Ureter (tissue), 1 donor: ENCODE data around the gene HSF4. TPM values are rescaled to one million over a fixed set of nuclear protein-coding genes. Genes with fewer than 3 reads are reported as not detected.

ENCODE experiments used
- DNase-seq: peaks from one replicate; pipeline ENCODE4 v3.0.0-alpha.2; 2020; ENCODE audit warnings: low spot score
- total RNA-seq: library from RNA; stranded (reverse); gene quantifications from one replicate; pipeline ENCODE4 v1.2.4, GENCODE V29; 2023
- donor health status: DM: yes; HTN: yes; CAD: no.

Gene HSF4
- total RNA-seq, 1 donor from 2014 or later = 52.0 TPM

DNA sequence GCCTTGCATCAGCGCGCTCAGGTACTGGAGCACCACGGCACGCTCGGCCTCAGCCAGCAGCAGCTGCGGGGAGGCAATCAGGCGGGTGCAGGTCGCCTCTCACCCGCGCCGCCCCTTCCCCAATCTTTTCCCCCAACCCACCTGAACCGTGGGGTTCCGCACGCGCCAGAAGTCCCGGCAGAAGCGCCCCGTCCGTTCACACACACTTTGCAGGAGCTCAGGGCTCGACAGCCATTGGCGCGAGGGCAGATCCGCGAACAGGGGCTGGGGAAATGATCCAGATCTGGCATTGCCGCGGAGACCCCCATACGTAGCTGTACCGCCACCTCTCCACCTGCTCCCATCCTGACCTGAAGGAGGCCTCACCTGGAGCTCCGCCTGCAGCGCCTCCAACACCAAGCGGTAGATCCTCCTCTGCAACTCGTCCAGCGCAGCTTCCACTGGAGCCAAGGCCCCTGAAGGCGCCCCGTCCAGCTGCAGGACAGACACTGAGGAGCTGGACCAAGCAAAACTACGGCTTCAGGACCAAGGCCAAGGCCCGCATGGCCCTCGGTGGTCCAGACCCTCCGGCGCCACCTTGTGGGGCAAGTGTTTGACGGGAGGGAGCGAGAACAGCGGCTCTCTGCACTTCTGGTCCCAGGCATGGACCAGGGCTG, 20.6 kb downstream of the HSF4 start:
- DNase-seq = peak; percentile 93

DNA sequence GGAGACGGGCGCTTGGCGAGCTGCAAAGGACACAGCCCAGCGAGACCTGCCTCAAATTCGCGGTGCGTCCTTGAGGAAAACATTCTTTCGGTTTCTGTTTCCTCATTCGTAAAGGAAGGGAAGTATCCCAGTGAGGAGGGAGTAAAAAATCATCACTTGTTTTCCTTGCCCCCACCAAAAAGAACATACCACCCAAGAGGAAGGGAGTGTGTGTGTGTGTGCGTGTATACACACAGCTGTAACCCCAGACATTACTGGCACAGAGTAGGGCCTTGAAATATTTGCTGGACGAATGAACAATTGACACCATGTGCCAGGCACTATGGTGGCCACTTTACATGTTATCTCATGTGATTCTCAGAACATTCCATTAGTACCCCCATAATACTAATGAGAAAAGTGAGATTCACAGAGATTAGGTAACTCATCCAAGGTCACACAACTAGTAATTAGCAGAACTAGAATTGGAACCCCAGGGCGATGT, 21.1 kb downstream of the HSF4 start:
- no peak for DNase-seq

DNA sequence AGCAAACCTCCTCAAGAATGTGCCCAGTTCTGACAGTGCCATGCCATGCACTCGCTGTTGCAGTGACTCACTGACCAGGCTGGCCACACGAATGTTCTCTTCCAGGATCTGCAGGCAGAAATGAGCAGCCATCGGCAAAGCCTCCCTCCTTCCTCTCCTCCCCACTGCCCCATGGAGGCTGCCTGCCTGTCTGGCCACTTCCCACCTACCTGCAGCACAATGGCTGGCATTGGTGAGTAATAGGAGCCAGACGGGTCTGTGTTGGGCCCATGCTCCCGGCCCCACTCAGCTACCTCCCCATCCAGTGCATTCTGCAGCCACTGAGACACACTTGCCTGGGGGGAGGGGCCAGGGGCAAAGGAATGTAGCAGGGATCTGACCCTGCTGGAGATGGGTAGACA, 22.0 kb downstream of the HSF4 start:
- DNase-seq = no peak

DNA sequence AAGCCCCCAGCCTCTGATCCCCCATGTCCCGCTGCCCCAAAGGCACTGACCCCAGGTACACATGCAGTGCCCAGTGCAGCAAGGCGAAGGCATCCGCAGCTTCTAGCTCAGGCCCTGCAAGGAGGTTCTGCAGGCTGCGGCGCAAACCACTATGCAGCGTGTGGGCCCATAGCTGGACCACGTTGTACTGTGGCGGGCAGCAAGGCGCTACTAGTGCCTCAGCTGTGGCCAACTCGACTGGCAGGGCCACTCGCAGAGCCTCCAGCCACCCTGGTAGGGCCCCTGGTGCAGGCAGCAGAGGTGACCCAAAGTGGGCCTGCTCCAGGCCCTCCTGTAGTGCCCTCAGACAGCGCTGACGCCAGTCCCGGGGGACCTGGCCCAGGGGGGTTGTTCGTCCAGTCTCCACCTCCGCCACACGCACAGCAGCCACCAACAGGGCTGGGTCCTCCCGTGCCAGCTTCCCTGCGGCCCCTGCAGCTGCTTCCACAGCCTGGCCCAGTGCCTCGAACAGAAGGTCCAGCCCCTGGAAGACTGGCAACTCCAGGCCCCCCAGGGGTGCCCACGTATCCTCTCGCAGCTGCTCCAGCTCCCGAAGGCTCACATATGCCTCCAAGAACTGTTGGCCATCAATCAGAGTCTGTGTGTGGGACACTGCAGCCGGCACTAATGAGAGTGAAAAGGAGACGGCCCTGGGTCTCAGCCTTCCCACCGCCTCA, 22.8 kb downstream of the HSF4 start:
- DNase-seq = no peak

DNA sequence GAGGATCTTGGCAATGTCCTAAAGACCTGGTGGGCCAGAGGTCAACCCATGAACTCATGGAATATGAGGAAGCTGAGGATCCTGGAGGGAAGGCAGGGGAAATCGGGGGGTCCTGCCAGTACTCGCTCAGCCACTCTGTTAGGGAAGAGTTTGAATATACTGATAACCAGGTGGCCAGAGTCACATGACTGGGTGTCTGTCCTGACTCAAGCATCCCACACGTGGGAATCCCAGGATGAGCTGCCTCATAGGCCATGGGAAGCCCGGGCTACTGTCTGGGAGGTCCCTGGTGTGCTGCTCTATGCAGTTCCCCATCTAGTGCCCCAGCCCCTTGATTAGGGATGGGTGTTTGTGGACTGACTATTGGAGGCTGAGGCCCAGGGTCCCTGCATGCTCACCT, 23.8 kb downstream of the HSF4 start:
- no peak for DNase-seq

DNA sequence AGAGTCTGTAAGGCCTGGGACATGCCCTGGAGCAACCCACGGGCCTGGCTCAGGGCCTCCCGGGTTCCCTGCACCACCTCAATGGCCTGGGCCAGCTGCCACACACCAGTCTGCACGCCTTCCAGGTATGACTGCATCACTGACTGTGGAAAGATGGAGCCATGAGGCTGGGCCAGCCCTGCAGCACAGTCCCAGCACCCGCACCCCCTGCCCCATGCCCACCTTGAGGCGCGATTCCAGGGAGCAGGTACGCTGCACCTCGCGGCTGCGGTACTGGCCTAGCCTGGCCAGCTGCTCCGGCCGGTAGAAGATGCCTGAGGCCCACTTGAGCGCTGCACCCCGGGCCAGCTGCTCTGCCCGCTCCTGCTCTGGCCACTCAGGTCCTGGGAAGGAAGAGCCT, 24.3 kb downstream of the HSF4 start:
- DNase-seq = no peak

DNA sequence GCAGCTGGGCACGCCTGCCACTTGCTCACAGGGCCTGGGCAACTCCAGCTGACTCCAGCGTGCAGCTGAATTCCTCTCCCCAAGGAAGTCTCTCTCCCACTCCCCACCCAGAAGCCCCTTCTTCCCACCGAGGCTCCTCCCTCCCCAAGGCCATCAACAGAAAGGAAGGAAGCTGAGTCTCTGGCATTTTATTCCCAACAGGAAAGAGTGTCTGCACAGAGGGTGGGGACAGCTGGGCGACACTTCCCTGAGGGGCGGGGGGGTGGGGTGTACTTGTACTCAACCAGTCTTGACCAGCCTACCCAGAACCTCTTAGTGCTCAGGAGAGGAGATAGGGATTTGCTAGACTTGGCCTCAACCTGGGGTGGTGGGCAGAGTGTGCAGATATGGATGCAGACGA, 25.5 kb downstream of the HSF4 start, which contains the start of gene EXOC3L1:
TSS of gene EXOC3L1 (minus strand) at position 96 of the 400 bp plus-strand sequence. CDS start 460 bp downstream, outside the sequence.
- DNase-seq = no peak

DNA sequence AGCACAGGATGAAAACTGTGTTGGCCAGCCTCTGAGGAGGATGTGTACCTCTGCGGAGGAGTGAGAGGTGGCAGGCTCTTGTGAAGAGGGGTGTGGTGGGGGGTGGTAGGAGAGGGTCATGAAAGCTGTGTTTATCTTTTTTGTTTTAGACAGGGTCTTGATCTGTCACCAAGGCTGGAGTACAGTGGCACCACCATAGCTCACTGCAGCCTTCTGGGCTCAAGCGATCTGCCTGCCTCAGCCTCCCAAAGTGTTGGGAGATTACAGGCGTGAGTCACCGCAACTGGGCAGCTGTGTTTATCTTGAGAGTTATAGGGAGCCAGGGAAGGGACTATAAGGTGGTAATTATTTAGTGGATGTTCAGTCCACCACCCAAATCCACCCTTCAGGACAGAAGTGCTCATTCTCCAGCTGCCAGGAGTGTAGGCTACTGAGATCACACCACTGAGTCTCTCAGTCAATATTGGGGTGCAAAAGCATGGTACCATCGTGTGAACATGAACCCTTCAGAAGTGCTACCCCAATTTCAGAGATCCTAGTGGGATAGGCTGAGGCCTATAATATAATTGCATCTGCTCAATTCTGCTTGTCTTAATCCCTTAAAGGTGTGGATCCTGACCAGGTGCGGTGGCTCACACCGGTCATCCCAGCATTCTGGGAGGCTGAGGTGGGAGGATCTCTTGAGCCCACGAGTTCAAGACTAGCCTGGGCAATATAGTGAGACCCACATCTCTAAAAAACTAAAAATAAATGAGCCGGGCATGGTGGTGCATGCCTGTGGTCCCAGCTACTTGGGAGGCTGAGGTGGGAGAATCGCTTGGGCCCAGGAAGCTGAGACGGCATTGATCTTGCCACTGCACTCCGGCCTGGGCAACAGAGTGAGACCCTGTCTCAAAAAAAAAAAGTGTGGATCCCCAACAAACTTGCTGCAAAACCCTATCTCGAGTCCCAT, 26.2 kb downstream of the HSF4 start:
- no peak for DNase-seq

DNA sequence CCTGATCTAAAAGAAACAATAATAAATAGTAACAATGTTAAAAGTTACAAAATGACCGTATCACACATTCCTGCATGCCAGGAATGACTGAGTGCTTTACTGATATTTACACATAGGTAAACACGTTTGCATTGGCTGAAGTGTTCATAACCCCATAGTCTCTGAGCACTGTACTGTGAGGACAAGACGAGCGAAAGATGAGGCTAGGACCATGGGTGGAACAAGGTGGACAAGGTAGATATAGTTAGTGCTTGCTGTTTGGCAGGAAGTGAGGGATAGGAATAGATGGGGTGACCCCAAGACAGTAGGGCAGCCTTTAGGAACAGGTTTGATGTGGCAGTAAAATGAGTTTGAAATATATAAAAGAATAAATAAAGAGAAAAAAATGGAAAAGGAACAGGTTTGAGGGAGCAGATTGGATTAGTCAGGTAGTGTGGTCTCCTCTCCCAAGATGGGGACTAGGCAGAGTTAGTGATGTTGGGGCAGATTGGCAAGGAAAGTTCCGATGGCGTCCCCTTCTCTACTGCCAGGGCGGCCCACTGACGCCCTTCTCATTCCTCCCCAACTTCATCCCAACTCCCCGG, 27.0 kb downstream of the HSF4 start:
- no peak for DNase-seq

DNA sequence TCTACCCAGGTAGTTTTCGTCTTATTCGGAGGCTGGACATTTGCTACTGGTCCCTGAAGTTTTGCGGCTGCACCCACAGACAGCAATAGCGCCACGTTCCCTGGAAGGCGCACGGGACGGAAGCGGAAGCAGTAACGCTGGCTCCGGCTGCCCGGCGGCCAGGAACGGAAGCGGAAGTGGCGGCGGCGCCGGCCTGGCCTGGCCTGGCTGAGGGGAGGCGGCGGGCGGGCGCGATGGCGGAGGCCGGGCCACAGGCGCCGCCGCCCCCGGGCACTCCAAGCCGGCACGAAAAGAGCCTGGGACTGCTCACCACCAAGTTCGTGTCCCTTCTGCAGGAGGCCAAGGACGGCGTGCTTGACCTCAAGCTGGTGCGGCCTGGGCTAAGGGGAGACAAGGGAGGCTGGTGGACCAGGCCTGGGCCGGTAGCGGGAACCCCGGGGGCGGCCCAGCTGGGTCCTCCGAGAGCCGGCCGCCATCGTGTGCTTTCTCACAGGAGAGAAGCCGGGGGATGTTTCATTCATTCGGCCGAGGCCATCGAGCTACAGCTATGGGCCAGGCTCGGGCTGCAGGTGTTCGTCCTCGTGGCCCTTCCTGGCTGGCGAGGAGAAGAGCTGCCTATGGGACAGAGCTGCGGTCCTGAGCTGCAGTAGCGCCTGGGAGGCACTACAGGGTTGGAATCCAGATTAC, 27.6 kb downstream of the HSF4 start, which contains the start of gene E2F4:
TSS of gene E2F4 (plus strand) at position 161 of the 687 bp plus-strand sequence. CDS start at position 234, 73 bp downstream.
- peak; percentile 91 for DNase-seq

DNA sequence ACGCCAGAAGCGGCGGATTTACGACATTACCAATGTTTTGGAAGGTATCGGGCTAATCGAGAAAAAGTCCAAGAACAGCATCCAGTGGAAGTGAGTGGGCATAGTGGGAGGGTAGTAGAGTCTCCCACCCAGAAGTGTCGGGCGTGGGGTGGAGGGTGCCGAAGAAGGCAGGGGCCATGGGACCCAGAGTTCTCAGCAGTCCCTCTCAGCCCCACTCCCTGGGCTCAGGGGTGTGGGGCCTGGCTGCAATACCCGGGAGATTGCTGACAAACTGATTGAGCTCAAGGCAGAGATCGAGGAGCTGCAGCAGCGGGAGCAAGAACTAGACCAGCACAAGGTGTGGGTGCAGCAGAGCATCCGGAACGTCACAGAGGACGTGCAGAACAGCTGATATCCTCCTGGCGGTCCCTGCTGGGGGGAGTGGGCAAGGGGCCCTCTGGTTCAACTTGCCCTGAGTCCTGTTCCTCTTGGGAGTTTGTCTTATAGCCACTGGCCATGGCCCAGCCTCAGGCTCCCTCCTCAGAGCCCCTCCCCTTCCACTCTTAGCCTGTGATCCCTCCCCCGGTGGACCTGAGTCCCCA, 28.3 kb downstream of the HSF4 start:
- DNase-seq = no peak

DNA sequence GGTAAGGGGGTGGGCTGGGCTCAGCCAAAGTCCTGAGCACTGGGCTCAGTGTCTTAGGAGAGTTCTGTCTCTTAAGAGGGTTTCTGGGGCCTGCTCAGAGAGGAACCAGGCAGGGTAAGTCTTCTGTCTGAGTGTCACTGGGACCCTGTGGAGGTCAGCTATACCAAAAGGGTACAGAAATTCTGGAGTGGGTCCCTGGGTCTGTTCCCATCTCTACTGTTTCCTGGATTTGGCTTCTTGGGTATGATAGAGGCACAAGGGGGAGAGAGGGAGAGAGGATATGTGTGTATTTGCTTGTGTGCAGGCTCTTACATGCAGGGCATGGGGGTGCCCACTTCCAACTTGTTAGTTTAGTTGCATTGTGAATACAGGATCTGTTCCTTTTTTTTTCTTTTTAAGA, 29.0 kb downstream of the HSF4 start:
- no peak for DNase-seq

DNA sequence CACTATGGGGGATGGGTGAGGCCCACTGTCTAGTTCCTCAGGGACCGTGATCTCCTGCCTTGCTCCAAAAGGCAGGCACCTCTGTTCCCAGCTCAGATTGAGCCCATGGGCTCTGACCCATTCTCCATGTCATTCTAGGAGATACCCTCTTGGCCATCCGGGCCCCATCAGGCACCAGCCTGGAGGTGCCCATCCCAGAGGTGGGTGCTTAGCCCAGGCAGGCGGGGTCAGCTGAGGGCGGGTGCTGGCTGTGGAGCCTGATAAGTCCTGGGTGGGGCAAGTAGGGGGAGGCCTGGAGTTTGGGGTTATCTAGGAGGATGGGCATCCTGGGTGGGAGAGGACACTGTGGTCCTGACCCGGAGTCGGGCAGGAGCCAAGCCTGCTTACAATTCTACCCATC, 29.7 kb downstream of the HSF4 start:
- DNase-seq = no peak

DNA sequence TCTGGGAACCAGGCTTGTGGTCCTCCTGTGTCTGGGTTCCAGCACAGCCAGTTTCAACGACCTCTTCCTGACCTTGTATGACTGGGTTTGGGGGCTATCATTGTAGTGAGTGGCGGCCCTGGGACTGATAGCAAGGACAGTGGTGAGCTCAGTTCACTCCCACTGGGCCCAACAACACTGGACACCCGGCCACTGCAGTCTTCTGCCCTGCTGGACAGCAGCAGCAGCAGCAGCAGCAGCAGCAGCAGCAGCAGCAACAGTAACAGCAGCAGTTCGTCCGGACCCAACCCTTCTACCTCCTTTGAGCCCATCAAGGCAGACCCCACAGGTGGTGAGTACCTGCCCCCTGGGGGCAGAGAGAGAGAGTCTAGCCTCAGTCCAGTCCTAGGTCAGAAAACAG, 31.1 kb downstream of the HSF4 start:
- DNase-seq = no peak

DNA sequence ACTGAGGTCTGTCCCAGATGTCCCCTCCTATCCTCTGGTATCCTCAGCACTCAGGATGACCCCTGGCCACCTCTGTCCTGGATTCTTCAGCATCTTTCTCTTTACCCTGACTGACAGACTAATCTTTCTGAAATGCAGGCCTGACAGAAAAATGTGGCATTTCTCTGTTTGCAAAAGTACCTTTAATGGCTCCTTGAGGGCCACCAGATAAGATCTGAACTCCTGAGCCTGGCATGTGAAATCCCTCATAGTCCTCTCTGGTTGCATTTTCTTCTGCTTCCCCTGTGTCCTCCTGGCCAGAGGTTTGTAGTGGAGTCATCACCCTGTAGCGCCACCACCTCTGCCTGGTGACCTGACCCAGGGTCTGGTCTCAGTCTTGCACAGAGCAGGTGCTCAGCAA, 32.3 kb downstream of the HSF4 start:
- no peak for DNase-seq

DNA sequence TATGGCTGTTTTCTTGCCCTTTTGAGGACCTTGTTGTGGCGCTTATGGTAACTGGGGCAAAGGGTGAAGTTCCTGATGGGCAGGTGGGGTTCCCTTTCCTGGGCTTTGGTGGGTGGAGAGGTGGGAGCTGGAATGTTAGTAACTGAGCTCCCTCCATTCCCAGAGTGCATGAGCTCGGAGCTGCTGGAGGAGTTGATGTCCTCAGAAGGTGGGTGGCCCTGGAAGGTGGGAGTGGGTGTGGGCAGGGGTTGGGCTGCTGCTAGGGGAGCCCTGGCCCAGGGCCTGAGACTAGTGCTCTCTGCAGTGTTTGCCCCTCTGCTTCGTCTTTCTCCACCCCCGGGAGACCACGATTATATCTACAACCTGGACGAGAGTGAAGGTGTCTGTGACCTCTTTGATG, 33.2 kb downstream of the HSF4 start:
- no peak for DNase-seq

DNA sequence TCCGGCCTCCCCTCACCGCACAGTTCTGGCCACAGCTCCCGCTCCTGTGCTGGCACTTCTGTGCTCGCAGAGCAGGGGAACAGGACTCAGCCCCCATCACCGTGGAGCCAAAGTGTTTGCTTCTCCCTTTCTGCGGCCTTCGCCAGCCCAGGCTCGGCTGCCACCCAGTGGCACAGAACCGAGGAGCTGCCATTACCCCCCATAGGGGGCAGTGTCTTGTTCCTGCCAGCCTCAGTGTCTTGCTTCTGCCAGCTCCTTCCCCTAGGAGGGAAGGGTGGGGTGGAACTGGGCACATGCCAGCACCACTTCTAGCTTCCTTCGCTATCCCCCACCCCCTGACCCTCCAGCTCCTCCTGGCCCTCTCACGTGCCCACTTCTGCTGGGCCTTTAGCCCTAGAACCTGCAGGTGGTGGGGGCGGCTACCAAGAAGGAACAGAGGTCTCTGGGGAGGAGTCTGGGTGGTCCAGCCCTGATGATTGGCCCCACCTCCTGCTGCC, 33.7 kb downstream of the HSF4 start:
- DNase-seq = no peak

DNA sequence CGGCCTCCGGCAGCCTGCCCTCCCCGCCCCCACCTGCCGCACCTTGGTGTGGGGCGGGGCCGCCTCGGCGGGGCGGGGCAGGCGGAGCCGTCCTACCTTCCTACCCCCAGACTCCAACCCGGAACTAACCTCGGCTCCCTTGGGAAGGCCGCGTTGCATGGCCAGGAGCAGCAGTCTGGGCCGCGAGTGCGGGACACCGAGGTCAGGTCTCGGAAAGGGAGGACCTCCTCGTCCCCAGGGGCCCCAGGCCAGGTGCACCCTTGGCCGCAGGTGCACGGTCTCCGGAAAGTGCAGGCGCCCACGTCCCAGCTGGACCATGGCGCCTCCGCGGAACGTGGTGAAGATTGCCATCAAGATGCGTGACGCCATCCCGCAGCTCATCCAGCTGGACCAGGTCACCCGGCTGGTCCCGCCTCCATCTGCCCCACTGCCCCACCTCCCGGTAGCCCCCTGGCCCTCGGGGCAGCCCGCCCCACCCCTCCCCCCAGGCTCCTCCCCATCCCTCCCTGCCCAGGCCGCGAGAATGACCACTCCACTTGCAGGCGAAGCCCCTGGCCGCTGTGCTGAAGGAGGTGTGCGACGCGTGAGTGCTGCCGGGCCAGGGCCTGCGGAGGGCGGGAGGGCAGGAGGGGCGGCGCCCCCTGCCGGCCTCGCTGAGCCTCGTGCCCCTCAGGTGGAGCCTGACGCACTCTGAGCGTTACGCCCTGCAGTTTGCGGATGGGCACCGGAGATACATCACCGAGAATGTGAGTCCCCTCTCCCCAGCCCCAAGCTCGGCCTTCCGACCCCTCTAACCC, 34.7 kb downstream of the HSF4 start, which contains the start of gene ELMO3:
TSS of gene ELMO3 (plus strand) at position 121 of the 797 bp plus-strand sequence. CDS start at position 317, 196 bp downstream.
- DNase-seq = no peak

DNA sequence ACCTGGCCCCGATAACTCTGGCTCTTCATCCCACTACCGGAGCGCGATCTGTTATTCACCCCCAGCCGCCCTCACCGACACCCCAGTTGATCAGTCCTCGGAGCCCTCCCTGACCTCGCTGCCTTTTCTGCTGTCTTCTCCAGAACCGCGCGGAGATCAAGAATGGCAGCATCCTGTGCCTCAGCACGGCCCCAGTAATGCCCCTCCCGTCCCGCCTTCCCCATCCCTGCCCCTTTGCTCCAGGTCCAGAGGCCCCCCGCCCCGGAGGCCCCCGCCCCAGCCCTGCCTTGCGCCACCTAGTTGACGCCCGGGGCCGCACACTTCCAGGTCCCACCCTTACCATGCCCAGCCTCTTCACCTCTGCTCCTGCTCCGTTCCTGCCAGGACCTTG, 35.3 kb downstream of the HSF4 start:
- DNase-seq = no peak

DNA sequence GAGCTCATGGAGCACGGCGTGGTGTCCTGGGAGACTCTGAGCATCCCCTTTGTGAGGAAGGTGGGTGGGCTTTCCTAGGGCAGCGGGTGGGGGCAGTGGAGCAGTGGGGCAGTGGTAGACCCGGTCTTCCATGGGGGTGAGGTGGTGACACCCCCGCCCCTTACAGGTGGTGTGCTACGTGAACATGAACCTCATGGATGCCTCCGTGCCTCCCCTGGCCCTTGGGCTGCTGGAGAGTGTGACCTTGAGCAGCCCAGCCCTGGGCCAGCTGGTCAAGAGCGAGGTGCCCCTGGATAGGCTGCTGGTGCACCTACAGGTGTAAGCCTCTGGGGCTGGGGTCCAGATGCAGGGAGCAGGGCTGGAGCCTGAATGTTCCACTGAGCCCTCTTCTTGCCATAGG, 35.9 kb downstream of the HSF4 start:
- DNase-seq = no peak
